GM10248 (cell line): ENCODE measurements around the gene LRSAM1.

ENCODE experiments used
- CTCF ChIA-PET: fragments of 300-600 bp; sonication (Branson Sonifier 250); formaldehyde crosslinking; extraction: SDS; loops from one replicate; lab custom pipeline; 2021; ENCODE audit warnings: antibody characterized with exemption; lab: Yijun Ruan, JAX
- POLR2A ChIA-PET: fragments of 350-650 bp; sonication (Branson Sonifier 250); formaldehyde crosslinking; extraction: SDS; loops from one replicate; lab custom pipeline; 2020; ENCODE audit warnings: antibody characterized with exemption; lab: Yijun Ruan, JAX
- DNase-seq: peaks from one replicate; pipeline ENCODE4 v3.0.0; 2012; ENCODE audit errors: extremely low spot score
- TF ChIP-seq, protein P1 (sequence below): IDR thresholded peaks from 2 replicates; pipeline ENCODE4 v1.5.1; 2012; ENCODE audit warnings: mild to moderate bottlenecking, low read depth; ENCODE audit errors: extremely low read depth, missing control alignments, control extremely low read depth

Gene LRSAM1

DNA sequence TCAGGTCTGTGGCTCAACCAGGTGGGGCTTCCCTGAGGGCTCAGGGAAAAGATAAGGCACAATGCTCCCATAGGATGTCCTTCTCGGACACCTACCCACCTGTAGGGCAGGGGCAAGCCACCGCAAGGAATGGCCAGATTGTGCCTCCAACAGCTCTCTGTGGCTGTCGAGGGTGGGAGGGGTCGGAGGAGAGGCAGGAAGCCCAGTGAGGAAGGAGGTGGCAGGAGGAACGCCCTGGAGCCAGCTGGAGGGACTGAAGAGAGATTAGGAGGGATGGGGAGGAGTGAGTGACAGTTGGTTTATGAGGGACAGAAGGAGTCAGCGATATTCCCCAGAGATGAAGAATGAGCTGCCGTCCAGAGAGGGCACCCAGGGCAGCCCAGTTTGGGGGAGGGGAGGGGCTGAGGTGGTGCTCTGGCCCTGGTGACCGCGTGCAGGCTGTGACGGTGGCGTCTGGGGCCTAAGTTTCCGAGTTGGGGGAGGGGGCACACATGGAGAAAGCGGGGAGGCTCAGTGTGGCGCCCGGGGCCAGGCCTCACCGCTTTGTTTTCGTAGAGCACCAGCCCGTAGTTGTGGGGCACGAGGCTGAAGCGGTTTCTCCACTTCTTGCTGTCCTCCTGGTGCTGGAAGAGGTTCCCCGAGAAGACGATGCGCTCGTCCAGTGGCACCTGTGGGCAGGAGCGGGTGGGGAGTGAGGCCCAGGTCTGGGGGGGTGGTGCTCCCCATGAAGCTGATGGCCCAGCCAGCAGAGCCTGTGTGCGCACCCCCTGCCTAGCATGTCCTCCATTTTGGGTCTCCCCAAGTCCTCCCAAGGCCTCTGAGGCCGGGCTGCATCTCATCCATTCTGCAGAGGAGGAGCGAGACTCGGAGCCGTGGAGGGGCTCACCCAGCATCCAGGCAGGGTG lies 75.6 kb downstream of the LRSAM1 start:
- ChIA-PET POLR2A (no interaction called here), CTCF (interaction anchor here (1.3 kb wide), 1 partner anchor 17 kb away, joined by 4 read pairs; no protein-coding TSS in a partner anchor)
- TF ChIP-seq, protein P1, sequence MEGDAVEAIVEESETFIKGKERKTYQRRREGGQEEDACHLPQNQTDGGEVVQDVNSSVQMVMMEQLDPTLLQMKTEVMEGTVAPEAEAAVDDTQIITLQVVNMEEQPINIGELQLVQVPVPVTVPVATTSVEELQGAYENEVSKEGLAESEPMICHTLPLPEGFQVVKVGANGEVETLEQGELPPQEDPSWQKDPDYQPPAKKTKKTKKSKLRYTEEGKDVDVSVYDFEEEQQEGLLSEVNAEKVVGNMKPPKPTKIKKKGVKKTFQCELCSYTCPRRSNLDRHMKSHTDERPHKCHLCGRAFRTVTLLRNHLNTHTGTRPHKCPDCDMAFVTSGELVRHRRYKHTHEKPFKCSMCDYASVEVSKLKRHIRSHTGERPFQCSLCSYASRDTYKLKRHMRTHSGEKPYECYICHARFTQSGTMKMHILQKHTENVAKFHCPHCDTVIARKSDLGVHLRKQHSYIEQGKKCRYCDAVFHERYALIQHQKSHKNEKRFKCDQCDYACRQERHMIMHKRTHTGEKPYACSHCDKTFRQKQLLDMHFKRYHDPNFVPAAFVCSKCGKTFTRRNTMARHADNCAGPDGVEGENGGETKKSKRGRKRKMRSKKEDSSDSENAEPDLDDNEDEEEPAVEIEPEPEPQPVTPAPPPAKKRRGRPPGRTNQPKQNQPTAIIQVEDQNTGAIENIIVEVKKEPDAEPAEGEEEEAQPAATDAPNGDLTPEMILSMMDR: no peak
- no peak for DNase-seq

DNA sequence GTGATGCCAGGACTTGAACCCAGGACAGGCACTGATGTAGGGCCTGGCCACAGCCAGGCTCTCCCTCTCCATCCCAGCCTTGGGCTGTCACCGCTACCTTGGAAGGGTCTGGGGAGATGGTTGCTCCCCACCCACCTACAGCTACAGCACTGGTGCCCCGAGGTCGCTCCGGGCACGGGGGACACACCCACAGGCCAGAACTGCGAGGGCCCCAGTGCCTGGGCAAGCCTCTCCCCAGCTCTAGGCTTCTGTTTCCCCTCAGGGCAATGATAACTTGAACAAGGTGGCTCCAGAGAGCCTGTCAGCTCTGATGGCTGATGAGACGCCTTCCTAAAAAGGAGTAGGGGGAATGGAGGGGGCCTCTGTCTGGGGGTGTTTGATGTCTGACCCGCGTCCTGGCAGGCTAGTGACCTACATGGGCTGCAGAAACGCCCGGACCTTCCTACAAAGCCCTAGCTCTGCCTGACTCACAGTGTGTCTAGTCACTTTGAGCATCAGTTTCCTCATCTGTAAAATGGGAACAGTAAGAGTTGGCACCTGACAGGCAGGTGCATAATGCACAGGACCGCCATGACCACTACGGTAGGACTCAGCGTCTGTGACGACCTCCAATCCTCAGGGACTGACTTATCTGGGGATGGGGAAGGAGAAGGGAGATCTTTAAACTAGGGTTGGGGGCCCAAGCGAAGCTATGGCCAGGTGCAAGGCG lies 76.4 kb downstream of the LRSAM1 start:
- ChIA-PET CTCF (no interaction called here), POLR2A (no interaction called here)
- no peak for DNase-seq

DNA sequence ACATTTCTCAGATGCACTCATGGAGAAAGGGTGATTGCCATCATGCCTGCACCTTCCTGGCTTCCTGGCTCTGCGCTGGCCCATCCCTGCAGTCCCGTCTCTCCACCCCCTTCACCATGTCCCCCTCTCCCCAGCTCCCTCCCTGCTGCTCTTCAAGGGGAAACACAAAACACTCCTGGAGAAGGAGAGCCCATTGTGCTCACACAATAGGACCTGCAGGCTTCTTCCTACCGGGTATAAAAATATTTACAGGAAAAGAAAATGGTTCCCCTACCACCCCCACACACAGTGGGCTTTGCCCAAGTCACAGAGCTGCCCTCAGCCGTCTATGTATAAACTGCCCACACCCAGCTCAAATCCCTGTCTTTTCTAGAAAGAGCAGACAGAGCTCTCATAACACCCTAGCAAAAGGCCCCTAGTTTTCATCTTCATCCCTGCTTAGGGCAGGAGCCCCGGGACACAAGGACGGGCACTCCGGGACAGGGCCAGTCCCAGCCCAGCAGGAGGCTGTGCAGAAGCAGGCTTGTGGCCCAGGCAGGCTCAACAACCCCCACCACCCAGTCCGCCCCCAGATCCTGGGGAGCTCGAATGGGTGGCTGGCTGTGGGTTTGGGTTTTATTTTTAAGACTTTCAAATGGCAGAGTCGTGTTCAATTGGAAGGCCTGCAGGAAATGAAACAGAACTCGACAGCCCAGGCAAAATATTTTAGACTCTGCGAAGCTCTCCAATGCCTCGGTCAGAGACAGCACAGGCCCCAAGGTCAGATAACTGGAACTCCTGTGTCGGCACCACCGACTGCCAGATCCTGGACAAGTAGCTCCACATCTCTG lies 77.3 kb downstream of the LRSAM1 start:
- no peak for DNase-seq
- CTCF ChIA-PET: interaction anchor here (1.0 to 1.2 kb wide), 2 partner anchors 9 to 13 kb away, joined by 3 to 5 read pairs; no protein-coding TSS in a partner anchor
- POLR2A ChIA-PET: no interaction called here

More for the DNA sequence above, 76.4 kb downstream of the LRSAM1 start:
- TF ChIP-seq, protein P1: no peak

DNA sequence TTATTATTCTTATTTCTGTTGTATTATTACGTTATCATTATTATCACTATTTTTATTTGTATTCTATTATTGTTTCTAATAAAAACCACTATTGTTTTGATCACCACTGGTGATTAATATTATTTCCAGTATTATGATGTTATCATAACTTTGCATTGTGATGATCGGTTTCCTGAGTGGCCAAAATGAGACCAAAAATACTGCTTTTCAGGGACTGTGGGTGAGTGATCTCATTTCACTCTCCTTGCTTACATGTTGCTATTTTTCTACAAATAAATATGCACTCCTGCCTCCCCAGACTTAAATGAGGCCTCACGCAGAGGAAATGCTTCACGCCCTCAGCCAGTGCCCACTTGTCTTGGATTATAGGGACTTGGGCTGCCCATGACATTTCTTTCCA lies 78.4 kb downstream of the LRSAM1 start:
- POLR2A ChIA-PET: no interaction called here
- TF ChIP-seq, protein P1: no peak
- CTCF ChIA-PET: no interaction called here
- no peak for DNase-seq

More for the DNA sequence above, 77.3 kb downstream of the LRSAM1 start:
- TF ChIP-seq, protein P1: no peak

DNA sequence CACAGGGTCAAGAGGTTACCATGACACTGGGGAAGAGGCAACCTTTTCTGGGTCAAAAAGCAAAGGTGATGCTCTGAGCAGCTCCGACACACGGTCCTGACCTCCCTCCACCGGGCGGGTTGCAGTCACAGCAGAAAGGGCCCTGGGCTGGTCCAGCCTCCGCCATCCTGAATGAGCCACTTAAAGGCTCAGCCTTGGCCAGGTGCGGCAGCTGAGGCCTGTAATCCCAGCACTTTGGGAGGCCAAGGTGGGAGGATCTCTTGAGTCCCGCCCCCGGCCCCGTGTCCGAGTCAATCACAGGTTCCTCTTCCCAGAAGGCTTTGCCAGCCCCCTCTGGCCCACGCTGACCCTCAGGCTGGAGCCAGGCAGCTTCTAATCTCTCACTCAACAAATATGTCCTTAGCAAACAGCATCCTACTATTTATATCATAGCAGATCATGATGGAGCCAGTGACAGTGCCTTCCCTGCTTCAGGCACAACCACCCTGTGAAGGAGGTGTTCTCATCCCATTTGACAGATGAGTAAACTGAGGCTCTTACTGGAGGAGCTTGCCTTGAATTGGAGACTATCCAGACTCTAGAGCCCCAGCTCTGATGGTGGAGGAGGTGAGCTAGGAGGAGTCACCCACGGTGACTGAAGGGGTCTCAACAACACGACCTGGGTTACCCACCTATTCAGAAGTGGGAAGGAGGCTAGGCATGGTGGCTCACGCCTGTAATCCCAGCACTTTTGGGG lies 79.1 kb downstream of the LRSAM1 start:
- TF ChIP-seq, protein P1: no peak
- CTCF ChIA-PET: no interaction called here
- DNase-seq: no peak
- POLR2A ChIA-PET: no interaction called here
